ENCODE measurements around the gene KRT78.

The KRT78 gene

DNA sequence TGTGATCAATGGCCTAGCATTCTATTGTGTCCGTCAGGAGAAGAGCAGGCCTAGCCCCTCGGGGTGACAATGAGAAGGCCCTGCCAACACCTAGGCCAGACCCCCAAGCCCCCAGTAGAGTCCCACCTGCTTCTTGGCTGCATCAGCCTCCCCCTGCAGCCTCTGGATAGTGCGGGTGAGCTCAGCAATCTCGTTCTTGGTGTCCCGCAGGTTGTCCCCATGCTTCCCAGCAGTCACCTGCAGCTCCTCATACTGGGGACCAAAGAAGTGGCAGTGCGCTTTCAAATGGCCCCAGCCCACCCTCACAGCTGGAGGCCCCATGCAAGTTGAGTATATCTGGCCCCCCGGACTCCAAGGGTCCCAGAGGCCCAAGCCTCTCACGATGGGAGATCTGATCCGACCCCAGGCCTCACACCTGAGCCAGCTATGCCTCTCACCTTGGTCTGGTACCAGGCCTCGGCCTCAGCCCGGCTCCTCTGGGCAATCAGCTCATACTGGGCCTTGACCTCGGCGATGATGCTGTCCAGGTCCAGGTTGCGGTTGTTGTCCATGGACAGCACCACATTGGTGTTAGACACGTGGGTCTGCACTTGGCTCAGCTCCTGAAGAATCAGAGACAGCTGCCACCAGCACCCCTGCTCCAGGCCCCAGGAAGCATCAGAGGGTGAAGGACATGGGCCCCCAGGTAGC is 24.9 kb downstream of the KRT78 start:
- no peak for DNase-seq

DNA sequence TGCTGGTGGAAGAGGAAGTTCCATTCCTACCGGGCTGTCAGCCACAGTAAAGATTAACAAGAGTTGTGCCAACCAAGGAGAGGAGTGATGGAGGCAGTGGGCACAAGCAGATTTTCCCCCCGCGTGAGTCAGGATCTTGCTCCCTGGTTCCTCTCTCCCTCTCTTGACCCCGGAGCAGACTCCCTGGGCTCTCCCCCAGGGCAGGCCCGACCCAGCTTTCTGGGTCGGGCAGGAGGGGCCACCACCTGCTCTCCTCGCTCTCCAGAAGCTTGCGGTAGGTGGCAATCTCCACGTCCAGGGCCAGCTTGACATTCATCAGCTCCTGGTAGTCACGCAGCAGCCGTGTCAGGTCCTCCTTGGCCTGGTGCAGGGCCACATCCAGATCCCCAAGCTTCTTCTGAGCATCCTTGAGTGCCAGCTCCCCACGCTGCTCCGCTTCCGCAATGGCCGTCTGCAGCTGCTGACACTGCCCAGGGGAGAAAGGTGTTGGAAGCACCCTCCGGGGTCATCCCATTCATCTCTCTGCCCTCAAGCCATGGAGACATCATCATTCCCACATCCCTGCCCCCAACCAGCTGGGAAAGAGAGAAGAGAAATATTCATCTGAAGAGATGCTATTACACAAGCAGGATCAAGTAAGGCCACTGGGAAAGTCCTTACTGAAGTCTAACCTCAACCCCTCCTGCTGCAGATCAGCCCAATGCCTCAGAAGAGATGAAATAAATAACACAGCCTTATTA is 25.9 kb downstream of the KRT78 start:
- no peak for DNase-seq

DNA sequence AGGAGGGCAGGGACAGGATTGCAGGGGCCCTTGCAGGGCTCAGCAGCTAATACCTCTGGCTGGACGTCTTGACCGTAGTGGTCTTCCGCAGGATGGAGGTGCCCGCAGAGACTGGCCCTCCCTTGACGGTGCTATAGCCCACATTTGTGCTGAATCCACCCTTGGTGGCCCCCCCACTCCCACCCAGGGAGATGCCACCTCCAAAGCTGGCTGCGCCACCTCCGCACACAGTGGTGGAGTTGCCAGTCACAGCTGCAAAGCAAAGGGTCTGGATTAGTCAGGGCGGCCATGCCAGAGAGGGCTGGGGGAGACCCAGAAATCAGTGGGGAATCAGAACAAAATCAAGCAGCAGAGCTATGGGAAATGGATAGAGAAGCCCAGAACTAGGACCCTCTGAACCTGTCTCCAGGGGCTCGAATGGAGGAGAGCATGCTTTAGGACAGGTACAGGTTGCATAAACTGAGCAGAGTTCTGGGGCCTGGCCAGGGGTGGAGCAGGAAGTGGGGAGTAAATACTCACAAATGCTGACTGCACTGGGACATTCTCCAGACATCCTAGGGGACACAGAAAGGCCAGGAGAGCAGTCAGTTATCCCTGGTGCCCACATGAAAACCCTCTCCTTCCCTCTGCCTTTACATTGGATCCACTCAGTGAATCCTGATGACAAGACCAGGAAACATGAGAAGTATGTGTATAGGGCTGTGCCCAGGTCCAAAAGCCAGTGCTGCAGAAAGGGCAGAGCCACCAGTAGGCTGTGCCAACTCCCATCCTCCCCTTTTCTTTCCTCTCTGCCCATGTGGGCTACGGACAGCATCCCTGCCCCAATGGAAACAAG is 26.8 kb downstream of the KRT78 start:
- DNase-seq = no peak

DNA sequence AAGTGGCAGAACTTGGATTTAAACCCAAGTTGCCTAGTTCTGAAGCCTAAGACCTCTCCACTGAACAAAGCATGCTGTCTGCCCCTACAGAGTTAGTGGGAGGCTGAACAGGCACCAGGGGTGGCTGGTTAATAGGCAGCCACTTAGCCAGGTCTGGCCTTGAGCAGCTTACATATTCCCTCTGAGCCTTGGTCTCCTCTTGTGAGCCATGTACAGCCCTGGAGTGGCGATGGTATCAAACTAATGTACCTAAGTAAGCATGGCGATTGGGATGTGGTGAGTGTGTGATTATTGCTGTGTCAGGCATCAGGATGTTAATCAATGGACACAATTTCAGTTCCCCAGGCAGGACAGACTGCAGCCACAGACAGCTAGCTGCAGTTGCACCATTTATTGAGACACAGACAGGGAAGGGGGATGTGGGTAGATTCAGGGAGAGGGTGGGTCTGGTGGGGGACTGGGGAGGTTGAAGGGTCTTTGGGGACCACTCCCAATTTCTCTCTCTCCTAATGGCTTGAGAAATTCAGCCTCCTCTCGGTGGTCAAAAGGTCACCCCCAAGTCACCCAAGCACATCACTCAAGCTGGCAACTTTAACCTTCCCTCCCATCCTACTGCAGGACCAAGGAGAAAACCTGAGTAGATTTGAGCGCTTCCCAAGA is 27.6 kb downstream of the KRT78 start:
- DNase-seq = no peak

DNA sequence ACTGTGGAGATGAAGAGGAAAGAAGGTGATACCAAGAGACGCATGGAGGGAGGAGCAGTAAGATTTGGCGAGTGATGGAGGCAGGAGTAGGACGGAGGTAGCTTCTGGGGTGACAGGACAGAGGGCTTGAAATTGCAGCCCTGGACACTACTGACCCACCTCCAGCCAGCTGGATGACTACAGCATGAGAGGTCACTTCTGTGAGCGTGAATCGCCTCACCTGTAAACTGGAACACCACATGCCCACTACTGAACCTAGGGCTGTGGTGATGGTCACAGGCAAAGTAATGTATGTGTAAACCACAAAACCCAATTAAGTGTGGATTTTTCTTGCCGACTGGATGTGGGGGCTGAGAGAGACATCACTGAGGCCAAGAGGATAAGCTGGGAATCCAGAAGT is 28.3 kb downstream of the KRT78 start:
- DNase-seq = no peak

DNA sequence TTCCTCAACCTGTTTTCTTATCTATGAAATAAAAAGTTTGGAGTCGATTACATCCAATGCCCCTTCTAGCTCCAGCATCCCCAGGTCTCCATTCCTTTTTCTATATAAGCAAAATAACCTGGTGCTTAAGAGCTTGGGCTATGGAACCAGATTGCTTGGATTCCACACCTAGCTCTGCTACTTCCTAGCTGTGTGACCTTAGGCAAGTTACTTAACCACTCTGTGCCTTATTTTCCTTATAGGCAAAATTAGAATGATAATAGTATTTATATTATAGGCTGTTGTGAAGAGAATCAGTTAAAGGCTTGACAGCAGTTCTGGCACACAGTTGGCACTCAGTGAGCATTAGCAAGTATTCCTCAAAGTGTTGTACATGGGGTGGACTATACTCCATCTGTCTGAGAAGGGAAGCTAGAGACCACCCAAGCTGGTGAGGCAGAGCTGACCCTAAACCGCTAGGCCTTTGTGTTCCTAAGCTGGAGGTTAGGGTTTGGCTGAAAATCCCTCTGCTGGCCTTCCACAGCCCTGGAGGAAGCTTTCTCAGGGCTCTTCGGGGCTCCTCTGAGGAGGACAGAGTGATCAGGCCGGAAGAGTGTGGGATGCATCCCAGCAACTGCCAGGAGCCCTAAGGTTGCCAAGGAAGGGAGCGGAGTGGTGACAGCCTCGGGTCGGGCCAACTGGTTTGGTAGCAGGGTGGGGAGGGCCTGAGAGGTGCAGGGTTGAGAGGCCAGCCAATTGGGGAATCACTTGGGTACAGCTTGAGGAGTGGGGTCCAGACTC is 28.9 kb downstream of the KRT78 start:
- DNase-seq = no peak

DNA sequence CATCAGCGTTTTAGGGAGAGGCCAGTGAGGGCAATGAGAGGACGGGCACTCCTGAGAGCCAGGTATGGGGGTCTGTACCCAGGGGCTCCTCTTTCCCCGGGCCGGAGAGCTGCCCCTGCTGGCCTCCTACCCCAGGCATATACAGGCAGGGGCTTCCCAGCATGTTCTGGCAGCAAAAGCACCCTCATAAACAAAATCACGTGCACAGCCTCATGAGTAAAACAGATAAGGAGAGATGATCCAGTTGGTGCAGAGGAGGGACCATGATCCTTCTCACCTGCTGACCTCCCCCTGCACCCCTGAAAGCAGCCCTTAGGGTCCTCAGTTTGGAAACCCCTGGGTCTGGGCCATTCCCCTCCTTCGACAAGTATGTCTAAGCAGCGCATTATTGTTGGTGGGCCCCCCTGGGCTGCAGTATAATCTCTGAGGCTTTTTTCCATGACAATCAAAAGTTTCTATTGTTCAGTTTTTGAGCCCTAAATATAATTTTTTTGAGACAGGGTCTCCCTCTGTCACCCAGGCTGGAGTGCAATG is 29.8 kb downstream of the KRT78 start:
- no peak for DNase-seq

DNA sequence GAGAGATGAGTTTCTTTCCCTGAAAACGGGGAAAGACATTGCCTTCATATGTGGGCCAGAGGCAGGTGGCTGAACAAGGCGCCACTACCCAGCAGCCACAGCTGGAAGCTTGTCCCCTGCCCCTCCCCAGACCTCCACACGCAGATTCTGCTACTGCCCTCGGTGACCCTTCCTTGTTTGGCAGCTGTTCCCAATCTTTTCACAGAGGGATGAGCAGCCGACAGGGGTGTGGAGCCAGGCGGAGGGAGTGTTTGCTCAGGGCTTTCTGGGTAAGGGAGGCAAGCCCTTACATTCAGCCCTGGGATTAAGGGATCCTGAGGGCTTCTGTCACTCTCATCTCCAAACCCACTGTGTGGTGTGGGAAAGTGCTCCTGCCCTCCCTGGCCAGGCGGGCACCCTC is 30.4 kb downstream of the KRT78 start:
- DNase-seq = no peak

DNA sequence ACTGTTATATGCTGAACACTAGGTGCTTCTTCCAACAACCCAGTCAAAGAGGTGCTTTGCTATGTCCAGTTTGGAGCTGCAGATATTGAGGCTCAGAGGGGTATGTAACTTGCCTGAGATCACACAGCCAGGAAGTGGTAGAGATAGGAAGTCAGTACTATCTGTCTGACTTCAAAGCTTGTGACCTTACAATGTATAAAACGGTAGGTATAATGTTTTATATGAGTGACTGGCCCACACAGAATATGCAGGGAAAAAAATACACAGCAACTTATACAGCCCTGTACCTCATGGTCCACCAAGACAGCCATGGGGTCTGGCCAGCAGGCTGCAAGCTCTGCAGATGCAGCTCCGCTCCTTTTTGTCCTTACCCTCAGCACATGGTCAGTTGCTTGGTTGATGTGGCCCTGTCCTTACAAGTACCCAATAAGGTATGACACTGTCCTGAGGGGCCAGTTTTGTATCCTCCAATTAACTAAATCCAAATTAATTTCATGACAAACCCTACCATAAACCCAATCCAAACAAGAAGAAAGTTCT is 31.0 kb downstream of the KRT78 start:
- DNase-seq = no peak

DNA sequence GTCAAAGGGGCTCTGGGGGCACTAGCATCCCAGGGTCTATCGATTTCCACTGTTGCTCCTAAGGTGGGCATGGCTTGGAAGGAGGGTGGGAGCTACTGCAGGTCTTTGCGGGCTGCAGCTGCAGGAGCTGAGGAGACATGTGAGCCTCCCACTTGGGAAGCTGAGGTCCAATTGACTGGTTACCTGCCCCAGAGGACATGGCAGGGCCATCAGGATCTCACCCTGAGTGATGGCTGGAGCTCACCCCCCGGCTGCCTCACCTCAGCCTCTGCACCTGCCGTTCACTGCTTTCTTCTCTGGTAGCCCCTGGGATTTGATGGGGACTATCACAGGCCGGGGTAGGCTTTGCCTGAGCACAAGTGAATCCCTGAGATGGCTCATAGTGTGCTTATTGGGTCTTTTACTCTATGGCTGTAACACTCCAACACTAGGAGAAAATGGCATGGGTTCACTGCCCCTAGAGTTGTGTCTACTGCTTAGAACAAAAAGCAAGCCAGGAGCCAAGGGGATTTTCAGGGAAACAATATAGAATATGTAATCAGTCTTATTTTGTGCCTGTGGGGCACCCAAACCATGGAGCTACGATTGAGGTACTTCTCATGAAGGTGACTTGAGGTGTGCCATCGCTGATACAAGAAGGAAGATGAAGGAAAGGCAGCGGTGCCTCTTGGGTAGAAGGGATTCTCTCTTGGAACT is 31.6 kb downstream of the KRT78 start:
- DNase-seq = no peak

DNA sequence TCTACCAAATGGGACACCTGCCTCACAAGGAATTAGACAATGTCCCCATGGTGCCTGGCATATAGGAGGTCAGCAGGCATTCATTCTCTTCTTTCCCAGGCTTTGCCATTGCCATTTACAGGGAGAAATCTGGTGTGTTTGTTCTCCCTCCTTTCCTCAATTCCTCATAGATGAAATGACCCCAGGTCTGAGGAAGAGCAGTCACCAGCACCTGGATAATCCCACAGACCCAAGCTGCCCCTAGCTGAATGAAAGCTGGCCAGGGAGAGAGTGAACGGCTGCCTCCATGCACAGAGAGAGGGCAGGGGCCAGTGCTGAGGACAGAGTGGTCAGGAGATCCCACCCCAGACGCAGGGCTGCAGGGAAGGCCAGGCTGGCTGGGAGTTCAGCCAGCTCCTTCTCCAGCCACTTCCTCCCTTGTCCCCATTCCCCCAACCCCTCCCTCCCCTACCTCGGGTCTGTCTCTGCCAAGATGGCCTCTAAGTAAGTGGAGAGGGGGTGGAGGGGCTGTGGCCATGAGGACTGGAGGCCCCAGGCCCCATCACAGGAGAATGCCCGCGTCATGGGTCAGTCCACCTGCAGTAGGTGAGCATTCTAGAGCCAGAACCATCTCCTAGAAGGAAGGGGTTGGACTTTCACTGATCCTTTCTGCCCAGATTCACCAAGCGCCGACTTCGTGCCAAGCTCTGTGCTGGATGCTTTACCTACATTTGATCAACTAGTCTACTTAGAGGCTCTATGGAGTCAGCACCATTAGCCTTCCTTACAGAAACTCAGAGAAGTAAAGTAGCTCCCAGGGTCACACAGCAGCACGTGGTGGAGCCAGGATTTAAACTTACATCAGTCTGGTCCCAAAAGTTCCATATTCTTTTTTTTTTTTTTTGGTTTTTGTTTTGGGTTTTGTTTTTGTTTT is 32.9 kb downstream of the KRT78 start:
- DNase-seq = peak; percentile 40

DNA sequence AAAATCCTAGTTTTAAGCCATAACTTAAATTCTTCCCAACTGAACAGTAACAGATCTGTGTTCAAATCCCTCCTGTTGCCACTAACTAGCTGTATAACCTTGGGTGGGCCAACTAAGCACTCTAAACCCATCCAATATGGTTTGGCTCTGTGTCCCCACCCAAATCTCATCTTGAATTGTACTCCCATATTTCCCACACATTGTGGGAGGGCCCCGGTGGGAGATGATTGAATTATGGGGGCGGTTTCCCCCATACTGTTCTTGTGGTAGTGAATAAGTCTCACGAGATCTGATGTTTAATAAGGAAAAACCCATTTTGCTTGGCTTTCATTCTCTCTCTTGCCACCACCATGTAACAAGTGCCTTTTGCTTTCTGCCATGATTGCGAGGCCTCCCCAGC is 33.6 kb downstream of the KRT78 start:
- no peak for DNase-seq

DNA sequence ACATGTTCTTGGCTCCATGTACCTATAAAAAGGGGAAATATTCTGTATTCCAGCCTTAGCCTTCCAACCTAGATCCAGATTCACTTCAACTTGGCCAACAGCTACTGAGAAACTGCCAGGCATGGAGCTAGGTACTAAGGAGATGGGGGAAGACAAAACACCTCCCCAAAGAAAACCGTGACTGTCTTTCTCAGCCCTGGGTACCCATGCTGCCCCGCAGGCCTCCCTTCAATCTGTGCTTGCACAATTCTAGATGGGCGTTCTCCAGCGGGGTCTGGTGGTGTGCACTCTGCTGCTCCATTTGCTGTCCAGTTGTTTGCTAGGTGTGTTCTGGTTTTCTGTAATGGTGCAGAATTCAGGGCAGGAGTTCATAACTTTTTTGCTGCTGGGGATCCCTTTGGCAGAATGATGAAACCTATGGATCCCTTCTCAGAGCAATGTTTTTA is 34.1 kb downstream of the KRT78 start:
- no peak for DNase-seq

DNA sequence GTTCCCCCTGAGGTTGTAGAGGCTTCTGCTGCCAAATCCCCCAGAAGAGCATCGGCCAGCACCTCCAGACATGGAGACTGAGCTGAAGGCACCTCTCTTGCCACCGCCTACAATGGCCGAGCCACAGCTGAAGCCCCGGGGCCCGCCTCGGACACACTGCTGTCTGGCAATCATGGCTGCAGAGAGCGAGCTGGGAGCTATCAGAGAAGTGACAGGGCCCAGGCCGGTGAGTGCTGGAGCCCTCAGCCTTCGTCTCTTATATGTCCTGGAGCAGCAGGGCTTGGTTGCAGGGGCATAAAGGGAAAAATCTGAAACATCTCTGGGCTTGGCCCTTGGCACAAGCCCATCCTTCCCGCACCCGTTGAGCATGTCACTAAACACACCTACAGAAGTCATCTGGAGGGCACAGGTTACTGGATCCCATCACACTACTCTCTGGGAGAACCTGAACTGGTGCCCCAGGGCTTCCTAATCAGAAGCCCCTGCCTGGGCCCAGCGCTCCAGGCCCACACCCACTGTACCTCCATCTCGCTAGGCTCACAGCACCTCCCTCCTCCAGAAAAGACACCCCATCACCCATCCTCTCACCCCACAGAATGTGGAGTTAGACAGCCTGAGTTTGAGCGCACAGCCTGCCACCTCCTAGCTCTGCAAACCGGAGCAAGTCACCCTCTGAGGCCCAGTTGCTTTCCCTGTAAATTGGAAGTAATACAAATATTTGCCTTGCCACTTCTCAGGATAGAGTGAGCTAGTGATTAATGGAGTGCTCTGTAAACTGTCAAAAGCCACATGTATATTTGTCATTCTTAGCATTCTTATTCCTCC is 34.7 kb downstream of the KRT78 start, which contains the start of gene KRT4:
Gene KRT4 (minus strand): TSS at position 232 of the 825 bp plus-strand sequence. CDS start 58 bp downstream, at position 174.
- no peak for DNase-seq

DNA sequence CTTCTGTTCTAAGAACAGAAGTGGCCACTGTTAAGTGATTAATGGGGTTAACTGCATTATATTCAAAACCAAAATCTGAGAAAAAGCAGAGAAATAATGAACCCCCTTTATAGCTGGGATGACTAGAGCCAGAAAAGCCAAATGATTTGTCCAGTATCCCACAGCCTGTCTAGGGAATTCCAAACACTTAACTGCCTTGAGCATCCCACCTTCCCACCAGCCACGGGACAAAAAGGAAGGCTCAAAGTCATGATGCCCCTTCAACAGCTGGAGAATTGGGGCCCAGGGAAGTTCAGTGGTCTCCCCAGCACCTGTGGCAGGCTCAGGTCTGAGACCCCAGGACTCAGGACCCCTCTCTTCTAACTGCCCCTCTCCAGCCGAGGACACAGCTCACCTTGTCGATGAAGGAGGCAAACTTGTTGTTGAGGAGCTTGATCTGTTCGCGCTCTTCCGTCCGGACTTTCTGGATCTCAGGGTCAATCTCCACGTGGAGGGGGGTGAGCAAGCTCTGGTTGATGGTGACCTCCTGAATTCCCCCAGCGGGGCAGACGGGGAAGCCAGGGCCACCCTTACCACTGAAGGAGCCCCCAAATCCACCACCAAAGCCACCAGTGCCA is 35.5 kb downstream of the KRT78 start:
- DNase-seq = no peak

DNA sequence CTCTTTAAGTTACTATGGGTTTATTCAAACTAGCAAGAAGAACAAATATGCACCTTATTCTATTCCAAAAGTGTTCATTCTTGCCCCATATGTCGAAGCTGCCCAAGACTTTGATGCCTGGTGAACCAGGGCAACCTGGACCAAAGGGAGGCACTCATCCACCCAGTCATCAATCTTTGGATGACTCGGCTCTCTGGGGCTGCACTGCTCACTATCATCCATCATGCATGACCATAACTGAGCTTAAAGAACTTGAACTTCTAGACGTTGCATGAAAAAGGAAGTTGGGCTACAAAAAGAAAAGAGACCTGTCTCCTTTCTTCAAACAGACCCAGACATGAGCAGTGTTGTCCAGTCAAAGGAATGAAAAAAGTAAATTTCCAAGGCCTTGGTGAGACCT is 36.0 kb downstream of the KRT78 start:
- DNase-seq = no peak

DNA sequence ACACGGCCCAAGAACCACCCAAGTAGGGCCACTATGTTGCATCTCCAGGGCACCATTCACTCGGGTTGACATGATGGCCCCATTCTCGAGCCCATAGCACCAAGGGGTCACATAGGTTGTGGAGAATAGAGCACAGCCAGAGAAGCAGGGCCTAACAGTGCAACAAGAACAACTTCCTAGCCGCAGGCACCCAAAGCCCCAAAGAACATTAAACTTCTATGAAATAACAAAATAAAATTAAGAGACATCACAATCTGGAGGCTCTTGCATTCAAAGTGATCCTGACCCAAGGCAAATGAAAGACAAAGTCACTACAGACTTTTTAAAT is 36.8 kb downstream of the KRT78 start:
- DNase-seq = no peak
